ENCODE results near the gene PKM. TPM values are rescaled to one million over a fixed set of nuclear protein-coding genes. Genes with fewer than 3 reads are reported as not detected.

The PKM gene
- total RNA-seq, 3 donors from 2014 or later: 328 to 450 (median 372) TPM

DNA sequence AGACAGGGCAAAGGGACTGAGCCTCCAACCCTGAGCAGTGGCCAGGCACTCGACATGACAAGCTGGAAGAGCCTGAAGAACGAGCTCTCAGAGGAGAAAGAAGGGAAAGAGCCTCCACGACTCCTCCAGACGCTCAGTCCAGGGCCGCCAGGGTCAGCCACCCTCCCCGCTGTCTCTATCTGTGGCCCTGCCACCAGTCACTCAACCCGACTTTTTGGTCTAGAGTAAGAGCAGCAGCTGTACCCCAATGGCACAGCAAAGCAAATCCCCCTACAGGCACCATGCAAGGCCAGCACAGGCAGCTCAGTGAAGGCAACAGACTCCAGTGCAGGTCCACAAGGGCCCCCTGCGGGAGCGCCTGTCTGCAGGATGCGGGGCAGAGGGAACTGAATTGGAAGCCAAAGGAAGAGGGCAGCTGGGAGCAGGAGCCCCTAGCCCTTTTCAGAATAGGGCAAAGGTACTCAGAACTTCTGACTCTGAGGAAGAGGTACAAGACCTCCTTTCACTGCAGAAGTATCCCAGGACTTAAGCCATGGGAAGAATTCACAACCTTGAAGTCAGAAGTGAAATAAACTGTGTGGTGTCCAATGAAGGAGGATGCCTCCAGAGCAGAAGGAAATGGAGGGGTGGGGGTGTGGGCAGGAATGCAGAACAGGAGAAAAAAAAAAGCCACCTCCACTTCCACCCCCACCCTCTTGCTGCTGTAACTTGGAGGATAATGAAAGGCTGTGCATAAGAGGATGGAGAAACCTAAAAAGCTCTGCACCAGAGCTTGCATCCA, 24.9 kb downstream of the PKM start:
- Histone ChIP-seq H3K4me1 (ENCODE audit: low read depth) (no peaks in the 10 kb centered on the region), H3K36me3 (ENCODE audit: low read depth) (peaks cover 56% of the 10 kb centered on the region), H3K4me3 (no peak overlapping the region), H3K9me3 (no peaks in the 10 kb centered on the region)
- TF ChIP-seq, protein P1, sequence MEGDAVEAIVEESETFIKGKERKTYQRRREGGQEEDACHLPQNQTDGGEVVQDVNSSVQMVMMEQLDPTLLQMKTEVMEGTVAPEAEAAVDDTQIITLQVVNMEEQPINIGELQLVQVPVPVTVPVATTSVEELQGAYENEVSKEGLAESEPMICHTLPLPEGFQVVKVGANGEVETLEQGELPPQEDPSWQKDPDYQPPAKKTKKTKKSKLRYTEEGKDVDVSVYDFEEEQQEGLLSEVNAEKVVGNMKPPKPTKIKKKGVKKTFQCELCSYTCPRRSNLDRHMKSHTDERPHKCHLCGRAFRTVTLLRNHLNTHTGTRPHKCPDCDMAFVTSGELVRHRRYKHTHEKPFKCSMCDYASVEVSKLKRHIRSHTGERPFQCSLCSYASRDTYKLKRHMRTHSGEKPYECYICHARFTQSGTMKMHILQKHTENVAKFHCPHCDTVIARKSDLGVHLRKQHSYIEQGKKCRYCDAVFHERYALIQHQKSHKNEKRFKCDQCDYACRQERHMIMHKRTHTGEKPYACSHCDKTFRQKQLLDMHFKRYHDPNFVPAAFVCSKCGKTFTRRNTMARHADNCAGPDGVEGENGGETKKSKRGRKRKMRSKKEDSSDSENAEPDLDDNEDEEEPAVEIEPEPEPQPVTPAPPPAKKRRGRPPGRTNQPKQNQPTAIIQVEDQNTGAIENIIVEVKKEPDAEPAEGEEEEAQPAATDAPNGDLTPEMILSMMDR (IDR thresholded peaks at IDR 0.05): no peak
- ATAC-seq (no peak), DNase-seq (no peak)
- intact Hi-C loops (cut with DNase I, micrococcal nuclease): no loop called here

DNA sequence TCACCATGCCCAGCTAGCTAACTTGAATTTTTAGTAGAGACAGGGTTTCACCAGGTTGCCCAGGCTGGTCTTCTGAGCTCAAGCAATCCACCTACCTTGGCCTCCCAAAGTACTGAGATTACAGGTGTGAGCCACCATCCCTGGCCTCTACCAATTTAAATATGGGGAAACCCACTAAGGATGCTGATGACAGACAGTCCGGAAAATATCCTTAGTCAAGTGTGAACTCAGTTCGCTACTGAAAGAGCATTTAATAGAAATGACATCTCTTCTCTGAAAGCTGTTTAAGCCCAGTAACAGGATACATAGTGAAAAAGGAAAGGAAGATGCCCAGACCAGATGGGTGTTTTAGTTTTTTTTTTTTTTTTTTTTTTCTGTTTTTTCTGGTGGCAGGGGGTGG, 25.7 kb downstream of the PKM start:
- ATAC-seq (no peak), DNase-seq (no peak)
- Histone ChIP-seq H3K9me3 (no peaks in the 10 kb centered on the region), H3K36me3 (ENCODE audit: low read depth) (peaks cover 55% of the 10 kb centered on the region), H3K4me1 (ENCODE audit: low read depth) (peaks cover under 1% of the 10 kb centered on the region), H3K4me3 (no peak overlapping the region)
- TF ChIP-seq, protein P1 (IDR thresholded peaks at IDR 0.05): no peak
- intact Hi-C loops (cut with DNase I, micrococcal nuclease): no loop called here

DNA sequence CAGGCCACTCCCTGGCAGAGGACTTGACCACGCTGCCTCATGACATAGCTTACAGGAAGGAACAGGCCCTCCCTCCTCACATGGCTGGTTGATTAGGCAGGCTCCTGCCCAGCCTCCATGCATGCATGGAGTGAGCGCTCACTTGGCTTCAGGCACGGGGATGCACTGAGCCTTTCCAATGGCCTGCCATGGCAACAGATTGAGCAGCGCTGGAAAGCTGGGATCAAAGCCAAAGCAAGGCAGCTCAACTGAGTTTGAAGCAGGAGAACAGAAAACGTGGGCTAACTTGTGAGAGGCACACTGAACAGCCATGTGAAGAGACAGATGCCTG, 27.5 kb downstream of the PKM start:
- H3K4me3 ChIP-seq: no peak overlapping the region
- TF ChIP-seq, protein P1 (IDR thresholded peaks at IDR 0.05): no peak
- H3K9me3 ChIP-seq: no peaks in the 10 kb centered on the region
- DNase-seq (peak in 1 of 3 donors; percentile 45), ATAC-seq (no peak)
- peaks cover 7% of the 10 kb centered on the region for H3K4me1 ChIP-seq (ENCODE audit: low read depth)
- H3K36me3 ChIP-seq (ENCODE audit: low read depth): peaks cover 46% of the 10 kb centered on the region
- intact Hi-C loops (cut with DNase I, micrococcal nuclease): loop anchor here in 1 of 2 donors (5.0 kb wide), 1 partner anchor 74 kb away; no protein-coding TSS in a partner anchor

DNA sequence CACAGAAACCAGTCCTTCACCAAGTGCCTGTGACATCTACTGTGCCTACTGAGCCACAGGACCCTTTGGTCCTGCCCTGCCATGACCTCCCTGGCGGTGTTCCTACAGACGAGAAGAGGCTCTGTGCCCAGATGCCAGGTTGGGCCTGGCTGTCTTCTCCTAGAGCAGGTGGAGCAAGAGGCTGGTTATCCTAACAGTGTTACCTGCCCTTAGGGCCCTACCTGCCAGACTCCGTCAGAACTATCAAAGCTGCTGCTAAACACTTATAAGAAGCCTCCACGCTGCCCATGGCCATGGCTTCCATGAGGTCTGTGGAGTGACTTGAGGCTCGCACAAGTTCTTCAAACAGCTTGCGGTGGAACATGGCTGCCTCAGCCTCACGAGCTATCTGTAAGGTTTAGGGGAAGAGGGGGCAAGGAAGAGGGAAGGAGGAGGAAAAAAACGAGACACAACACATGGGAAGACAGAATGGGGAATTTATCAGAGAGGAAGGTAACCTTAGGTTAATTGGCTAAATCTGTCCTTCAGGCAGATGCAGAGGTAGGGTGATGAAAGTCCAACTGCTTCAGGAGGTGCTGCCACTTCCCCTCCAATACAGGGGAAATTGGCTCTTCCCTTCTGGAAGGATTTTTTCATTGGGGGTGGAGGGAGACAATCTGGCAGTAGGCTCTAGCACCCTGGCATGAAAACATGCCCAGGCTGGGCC, 28.0 kb downstream of the PKM start:
- TF ChIP-seq, protein P1 (IDR thresholded peaks at IDR 0.05): no peak
- no peak overlapping the region for H3K4me3 ChIP-seq

DNA sequence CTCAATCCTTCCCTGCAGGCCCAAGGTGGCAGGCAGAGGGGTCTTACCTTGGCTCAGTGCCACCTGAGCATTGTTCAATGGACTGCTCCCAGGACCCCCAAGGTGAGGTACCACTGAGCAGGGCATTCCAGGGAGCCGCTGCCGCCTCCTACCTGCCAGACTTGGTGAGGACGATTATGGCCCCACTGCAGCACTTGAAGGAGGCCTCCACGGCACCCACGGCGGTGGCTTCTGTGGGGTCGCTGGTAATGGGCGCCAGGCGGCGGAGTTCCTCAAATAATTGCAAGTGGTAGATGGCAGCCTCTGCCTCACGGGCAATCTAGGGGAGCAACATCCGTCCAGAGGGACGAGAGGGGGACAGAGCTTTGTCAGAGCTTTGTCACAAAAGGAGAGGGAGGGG, 28.7 kb downstream of the PKM start:
- DNase-seq: peak in 1 of 3 donors; percentile 48
- intact Hi-C loops (cut with DNase I, micrococcal nuclease): loop anchor here in 1 of 2 donors (5.0 kb wide), 1 partner anchor 75 kb away; no protein-coding TSS in a partner anchor
- TF ChIP-seq, protein P1 (IDR thresholded peaks at IDR 0.05): no peak
- Histone ChIP-seq H3K36me3 (ENCODE audit: low read depth) (peaks cover 37% of the 10 kb centered on the region), H3K4me1 (ENCODE audit: low read depth) (peaks cover 7% of the 10 kb centered on the region), H3K4me3 (no peak overlapping the region), H3K9me3 (no peaks in the 10 kb centered on the region)
- no peak for ATAC-seq

More for the DNA sequence above, 28.0 kb downstream of the PKM start:
- H3K9me3 ChIP-seq: no peaks in the 10 kb centered on the region
- ATAC-seq (no peak), DNase-seq (no peak)
- peaks cover 42% of the 10 kb centered on the region for H3K36me3 ChIP-seq (ENCODE audit: low read depth)
- peaks cover 7% of the 10 kb centered on the region for H3K4me1 ChIP-seq (ENCODE audit: low read depth)
- intact Hi-C loops (cut with DNase I, micrococcal nuclease): loop anchor here in 1 of 2 donors (5.0 kb wide), 1 partner anchor 74 kb away; no protein-coding TSS in a partner anchor

All from mucosa of descending colon (tissue), 3 donors.